Right hindlimb (tissue), 1 donor: ENCODE data around the gene EYA2.
A peak's percentile ranks its signal among the peaks of the same experiment; 100 is the strongest.
"Not testable (repeated sequence)": the region's sequence is repeated elsewhere in the genome, so short reads cannot be mapped to it uniquely, and the experiment has no call there.

Experiments used
- DNase-seq: peaks from one replicate; pipeline ENCODE4 v3.0.0-alpha.2; 2018

Gene EYA2

GRCh38 chr20:47191074-47191673 lies 296.5 kb downstream of the EYA2 start:
- DNase-seq: no peak

GRCh38 chr20:47191956-47192355 lies 297.3 kb downstream of the EYA2 start:
- DNase-seq: no peak

GRCh38 chr20:47195573-47195972 lies 300.9 kb downstream of the EYA2 start:
- no peak for DNase-seq

GRCh38 chr20:47196091-47197081 lies 301.7 kb downstream of the EYA2 start:
- DNase-seq: peak; percentile 75

- no peak for DNase-seq
Measured at GRCh38 chr20:47198254-47198671, 303.6 kb downstream of the EYA2 start.

GRCh38 chr20:47198996-47199552 lies 304.4 kb downstream of the EYA2 start:
- no peak for DNase-seq

- DNase-seq: no peak
Measured at GRCh38 chr20:47201074-47201730, 306.6 kb downstream of the EYA2 start.

GRCh38 chr20:47202733-47203667 lies 308.4 kb downstream of the EYA2 start:
- no peak for DNase-seq

GRCh38 chr20:47204008-47204849 lies 309.6 kb downstream of the EYA2 start:
- DNase-seq: no peak

GRCh38 chr20:47204850-47205122 lies 310.1 kb downstream of the EYA2 start:
- DNase-seq: not testable (repeated sequence)

- DNase-seq: peak; percentile 59
Measured at GRCh38 chr20:47205577-47206123, 311.0 kb downstream of the EYA2 start.

GRCh38 chr20:47206552-47206951 lies 311.9 kb downstream of the EYA2 start:
- not testable (repeated sequence) for DNase-seq

GRCh38 chr20:47206962-47207641 lies 312.5 kb downstream of the EYA2 start:
- DNase-seq: no peak

- no peak for DNase-seq
Measured at GRCh38 chr20:47208534-47209174, 314.0 kb downstream of the EYA2 start.

- no peak for DNase-seq
Measured at GRCh38 chr20:47209982-47210381, 315.3 kb downstream of the EYA2 start.

- no peak for DNase-seq
Measured at GRCh38 chr20:47210470-47210869, 315.8 kb downstream of the EYA2 start.

- no peak for DNase-seq
Measured at GRCh38 chr20:47211036-47211435, 316.4 kb downstream of the EYA2 start.

GRCh38 chr20:47212606-47213207 lies 318.1 kb downstream of the EYA2 start:
- DNase-seq: no peak

- DNase-seq: no peak
Measured at GRCh38 chr20:47213966-47214365, 319.3 kb downstream of the EYA2 start.
